IMR-90 (cell line): Measurements from ENCODE around the gene PLCB4. TPM values are rescaled to one million over a fixed set of nuclear protein-coding genes. Genes with fewer than 3 reads are reported as not detected.

Experiments
- ATAC-seq: fragments of 200-7000 bp; cut with Tn5 transposase; 2 replicates; pipeline ENCODE4 v1.9.1; 2020; ENCODE audit warnings: low read depth, mild to moderate bottlenecking, moderate library complexity
- BruUV-seq: library from RNA; stranded (reverse); fragments of 400-500 nt; replicated peaks from 2 replicates; lab custom pipeline; 2021; lab: Mats Ljungman, UMichigan
- CTCF ChIA-PET: fragments of 300-600 bp; formaldehyde crosslinking; extraction: SDS; loops from one replicate; lab custom pipeline; 2021; ENCODE audit warnings: antibody characterized with exemption; lab: Yijun Ruan, JAX
- POLR2A ChIA-PET: fragments of 300-600 bp; sonication (Branson Sonifier 250); formaldehyde crosslinking; loops from one replicate; lab custom pipeline; 2022; ENCODE audit warnings: antibody characterized with exemption; ENCODE audit not compliant: unreplicated experiment; lab: Charles Lee
- DNase-seq: peaks from one replicate; pipeline ENCODE4 v3.0.0; 2013
- H2AFZ ChIP-seq: replicated peaks from 2 replicates; pipeline ENCODE3; 2013; ENCODE audit warnings: low read length, mild to moderate bottlenecking; ENCODE audit not compliant: poor library complexity
- H2AK5ac ChIP-seq: 2 replicates; pipeline ENCODE4 v1.6.1; 2013; ENCODE audit warnings: low read depth, low read length, inconsistent platforms
- H2AK9ac ChIP-seq: replicated peaks from 2 replicates; pipeline ENCODE3; 2013; ENCODE audit warnings: mild to moderate bottlenecking, low read depth, low read length, moderate library complexity; ENCODE audit not compliant: poor library complexity
- H2BK120ac ChIP-seq: 2 replicates; pipeline ENCODE4 v1.6.1; 2013; ENCODE audit warnings: low read depth, low read length, inconsistent platforms
- H2BK15ac ChIP-seq: 3 replicates; pipeline ENCODE4 v1.6.1; 2013; ENCODE audit warnings: low read depth, low read length, inconsistent platforms
- H2BK20ac ChIP-seq: 2 replicates; pipeline ENCODE4 v1.6.1; 2013; ENCODE audit warnings: low read depth, mild to moderate bottlenecking, inconsistent platforms, low read length, moderate library complexity
- H2BK5ac ChIP-seq: 2 replicates; pipeline ENCODE4 v1.6.1; 2013; ENCODE audit warnings: mild to moderate bottlenecking, low read depth, low read length, inconsistent platforms; ENCODE audit not compliant: poor library complexity, severe bottlenecking
- H3K14ac ChIP-seq: replicated peaks from 2 replicates; pipeline ENCODE4 v1.6.1; 2013; ENCODE audit warnings: low read depth, low read length, inconsistent platforms
- H3K18ac ChIP-seq: 2 replicates; pipeline ENCODE4 v1.6.1; 2013; ENCODE audit warnings: low read depth, low read length, control low read depth
- H3K23ac ChIP-seq: 2 replicates; pipeline ENCODE4 v1.6.1; 2013; ENCODE audit warnings: low read depth, low read length, inconsistent platforms
- H3K27ac ChIP-seq: 2 replicates; pipeline ENCODE4 v1.5.1; 2013; ENCODE audit warnings: mild to moderate bottlenecking, control low read depth, low read length; ENCODE audit not compliant: insufficient read depth
- H3K27me3 ChIP-seq: 2 replicates; pipeline ENCODE4 v1.6.1; 2013; ENCODE audit warnings: low read length; ENCODE audit not compliant: control insufficient read depth, insufficient read depth
- H3K36me3 ChIP-seq: 2 replicates; pipeline ENCODE4 v1.6.1; 2013; ENCODE audit warnings: low read length, mixed read lengths; ENCODE audit not compliant: control insufficient read depth, insufficient read depth
- H3K4ac ChIP-seq: 2 replicates; pipeline ENCODE4 v1.6.1; 2013; ENCODE audit warnings: low read depth, low read length, inconsistent platforms
- H3K4me1 ChIP-seq: 2 replicates; pipeline ENCODE4 v1.6.1; 2013; ENCODE audit warnings: low read length, mixed read lengths; ENCODE audit not compliant: control insufficient read depth, insufficient read depth
- H3K4me2 ChIP-seq: 2 replicates; pipeline ENCODE4 v1.6.1; 2013; ENCODE audit warnings: low read depth, mild to moderate bottlenecking, control low read depth, low read length, moderate library complexity
- H3K4me3 ChIP-seq: 2 replicates; pipeline ENCODE4 v1.5.1; 2013; ENCODE audit warnings: low read depth, mild to moderate bottlenecking, control low read depth, low read length, moderate library complexity; ENCODE audit not compliant: insufficient read depth
- H3K56ac ChIP-seq: 2 replicates; pipeline ENCODE4 v1.6.1; 2013; ENCODE audit warnings: low read length, inconsistent platforms; ENCODE audit not compliant: insufficient read depth; ENCODE audit errors: extremely low read depth
- H3K79me1 ChIP-seq, 2 experiments: 2 replicates each; pipeline ENCODE4 v1.6.1; 2013; ENCODE audit warnings: low read length in 2 of 2, inconsistent platforms in 1 of 2, low read depth in 1 of 2
- H3K9ac ChIP-seq: 2 replicates; pipeline ENCODE4 v1.6.1; 2013; ENCODE audit warnings: low read depth, low read length, control low read depth
- H3K9me1 ChIP-seq: 2 replicates; pipeline ENCODE4 v1.6.1; 2013; ENCODE audit warnings: low read length, inconsistent platforms; ENCODE audit not compliant: insufficient read depth
- H3K9me3 ChIP-seq: 2 replicates; pipeline ENCODE4 v1.6.1; 2013; ENCODE audit warnings: low read length; ENCODE audit not compliant: control insufficient read depth, insufficient read depth
- H4K20me1 ChIP-seq: 2 replicates; pipeline ENCODE4 v1.6.1; 2013; ENCODE audit warnings: low read length, inconsistent platforms; ENCODE audit not compliant: insufficient read depth
- H4K5ac ChIP-seq: 2 replicates; pipeline ENCODE4 v1.6.1; 2013; ENCODE audit warnings: mild to moderate bottlenecking, low read depth, low read length, control low read depth
- H4K8ac ChIP-seq, 2 experiments: 2 replicates each; pipeline ENCODE4 v1.6.1; 2013; ENCODE audit warnings: low read depth in 2 of 2, low read length in 2 of 2, control low read depth in 1 of 2, inconsistent platforms in 1 of 2
- H4K91ac ChIP-seq: 2 replicates; pipeline ENCODE4 v1.6.1; 2013; ENCODE audit warnings: low read depth, low read length, inconsistent platforms; ENCODE audit not compliant: insufficient read depth
- BHLHE40 ChIP-seq: fragments of 150-350 bp; IDR thresholded peaks from 2 replicates; pipeline ENCODE4 v1.6.1; 2016; ENCODE audit warnings: mild to moderate bottlenecking, low read depth, low read length
- CEBPB ChIP-seq: IDR thresholded peaks from 2 replicates; pipeline ENCODE4 v1.6.1; 2012; ENCODE audit warnings: low read depth, low read length, improper control_type of control experiment
- CHD1 ChIP-seq: IDR thresholded peaks from 2 replicates; pipeline ENCODE4 v1.6.1; 2012; ENCODE audit warnings: low read depth, low read length, improper control_type of control experiment
- ELK1 ChIP-seq: fragments of 150-350 bp; IDR thresholded peaks from 2 replicates; pipeline ENCODE4 v1.6.1; 2016; ENCODE audit warnings: low read depth, mild to moderate bottlenecking, low read length, moderate library complexity, borderline replicate concordance
- FOS ChIP-seq: fragments of 150-350 bp; IDR thresholded peaks from 2 replicates; pipeline ENCODE4 v1.6.1; 2016; ENCODE audit warnings: low read depth, low read length
- MAZ ChIP-seq: IDR thresholded peaks from 2 replicates; pipeline ENCODE4 v1.6.1; 2012; ENCODE audit warnings: low read depth, mild to moderate bottlenecking, low read length, improper control_type of control experiment, moderate library complexity, borderline replicate concordance
- MXI1 ChIP-seq: IDR thresholded peaks from 2 replicates; pipeline ENCODE4 v1.6.1; 2012; ENCODE audit warnings: low read depth, mild to moderate bottlenecking, low read length, moderate library complexity, borderline replicate concordance
- NFE2L2 ChIP-seq: fragments of 150-350 bp; IDR thresholded peaks from 2 replicates; pipeline ENCODE4 v1.6.1; 2016; ENCODE audit warnings: low read depth, mild to moderate bottlenecking, low read length
- POLR2A ChIP-seq: IDR thresholded peaks from 2 replicates; pipeline ENCODE4 v1.6.1; 2012; ENCODE audit warnings: mild to moderate bottlenecking, low read depth, low read length
- RAD21 ChIP-seq: IDR thresholded peaks from 2 replicates; pipeline ENCODE4 v1.6.1; 2012; ENCODE audit warnings: low read length, improper control_type of control experiment
- RCOR1 ChIP-seq: IDR thresholded peaks from 2 replicates; pipeline ENCODE4 v1.6.1; 2012; ENCODE audit warnings: mild to moderate bottlenecking, low read length, improper control_type of control experiment; ENCODE audit not compliant: insufficient replicate concordance
- SMC3 ChIP-seq: fragments of 150-350 bp; IDR thresholded peaks from 2 replicates; pipeline ENCODE4 v1.6.1; 2016; ENCODE audit warnings: low read depth, mild to moderate bottlenecking, antibody characterized with exemption, low read length, moderate library complexity
- USF2 ChIP-seq: fragments of 150-350 bp; IDR thresholded peaks from 2 replicates; pipeline ENCODE4 v1.6.1; 2017; ENCODE audit warnings: mild to moderate bottlenecking, antibody characterized with exemption, low read length, low read depth
- WGBS, 2 experiments: methylation state at CpG; one replicate each; pipeline versions ENCODE4 v1.1.5 to v1.1.7; 2013; ENCODE audit warnings: missing lambda C conversion rate in 2 of 2; ENCODE audit not compliant: insufficient read length in 1 of 2; ENCODE audit errors: extremely low coverage in 2 of 2; 5-methylcytosine and 5-hydroxymethylcytosine counted together
- dilution Hi-C: fragments of 300-500 bp; cut with HindIII; formaldehyde crosslinking; loops from one replicate; pipeline ENCODE4 v1.14.3; 2018; ENCODE audit warnings: low sequenced_read_pairs; ENCODE audit not compliant: unreplicated experiment
- in situ Hi-C: fragments of 300-500 bp; cut with MboI; formaldehyde crosslinking; loops from 3 replicates; pipeline ENCODE4 v1.14.3; 2019; ENCODE audit warnings: low sequenced_read_pairs, inconsistent platforms, mixed read lengths
- intact Hi-C: fragments of 100-400 bp; cut with micrococcal nuclease; formaldehyde crosslinking; loops from 2 replicates; pipeline ENCODE4 v1.10.0; 2022
- polyA plus RNA-seq, 3 experiments: library from polyadenylated mRNA; depleted of rRNA; stranded (reverse); fragments of >200 nt; gene quantifications; 2 replicates each; pipeline ENCODE4 v1.2.3, GENCODE V29; 2012; ENCODE audit warnings: low replicate concordance in 1 of 3
- total RNA-seq: library from RNA; depleted of rRNA; stranded (reverse); fragments of >200 nt; gene quantifications from 2 replicates; pipeline ENCODE4 v1.2.3, GENCODE V29; 2012

The PLCB4 gene
- total and polyA plus RNA-seq, 2 of the 4 experiments (the other 2 are of a cell fraction), result 12.5 to 24.0 TPM

- Histone ChIP-seq H3K9ac (no peak overlapping the region), H2BK5ac (no peak overlapping the region), H2AK9ac (no peak overlapping the region), H4K5ac (no peak overlapping the region), H2BK120ac (no peak overlapping the region), H4K8ac (no peak overlapping the region), H3K4me1 (no peaks in the 10 kb centered on the region), H3K9me1 (no peaks in the 10 kb centered on the region), H3K79me1 (no peaks in the 10 kb centered on the region), H2BK15ac (no peak overlapping the region), H3K4ac (no peak overlapping the region), H3K27ac (no peak overlapping the region), H4K91ac (no peak overlapping the region), H3K4me2 (no peak overlapping the region), H3K56ac (no peak overlapping the region), H4K20me1 (no peaks in the 10 kb centered on the region), H3K23ac (no peak overlapping the region), H3K9me3 (no peaks in the 10 kb centered on the region), H2BK20ac (no peak overlapping the region), H3K18ac (no peak overlapping the region), H3K4me3 (no peak overlapping the region), H3K36me3 (no peaks in the 10 kb centered on the region), H3K14ac (no peak overlapping the region), H2AK5ac (no peak overlapping the region), H2AFZ (no peak overlapping the region), H3K27me3 (no peaks in the 10 kb centered on the region)
- dilution Hi-C loops (no loop called here), in situ Hi-C loops (no loop called here), intact Hi-C loops (no loop called here)
- no CpG with 5 or more reads among the region's 1 CpG for WGBS, 2 experiments
- DNase-seq, result no peak
- CTCF ChIA-PET, result no interaction called here
- BruUV-seq, result no TSS peak
- ATAC-seq, result no peak
- no peak for TF ChIP-seq BHLHE40
- no peak for TF ChIP-seq CHD1
- TF ChIP-seq FOS, result no peak
- no peak for TF ChIP-seq SMC3
- no peak for TF ChIP-seq NFE2L2
- no peak for TF ChIP-seq ELK1
- no peak for TF ChIP-seq USF2
- TF ChIP-seq MXI1, result no peak
- TF ChIP-seq MAZ, result no peak
- no peak for TF ChIP-seq POLR2A
- TF ChIP-seq RCOR1, result no peak
- no peak for TF ChIP-seq CEBPB
- no peak for TF ChIP-seq RAD21
- POLR2A ChIA-PET, result no interaction called here
Measured at GRCh38 chr20:9491324-9491723, 422.4 kb downstream of the PLCB4 start.
